Measurements from ENCODE around the gene ITM2B.

Gene ITM2B

GRCh38 chr13:48316826-48317510 is 84.0 kb downstream of the ITM2B start:
- DNase-seq: no peak

DNA sequence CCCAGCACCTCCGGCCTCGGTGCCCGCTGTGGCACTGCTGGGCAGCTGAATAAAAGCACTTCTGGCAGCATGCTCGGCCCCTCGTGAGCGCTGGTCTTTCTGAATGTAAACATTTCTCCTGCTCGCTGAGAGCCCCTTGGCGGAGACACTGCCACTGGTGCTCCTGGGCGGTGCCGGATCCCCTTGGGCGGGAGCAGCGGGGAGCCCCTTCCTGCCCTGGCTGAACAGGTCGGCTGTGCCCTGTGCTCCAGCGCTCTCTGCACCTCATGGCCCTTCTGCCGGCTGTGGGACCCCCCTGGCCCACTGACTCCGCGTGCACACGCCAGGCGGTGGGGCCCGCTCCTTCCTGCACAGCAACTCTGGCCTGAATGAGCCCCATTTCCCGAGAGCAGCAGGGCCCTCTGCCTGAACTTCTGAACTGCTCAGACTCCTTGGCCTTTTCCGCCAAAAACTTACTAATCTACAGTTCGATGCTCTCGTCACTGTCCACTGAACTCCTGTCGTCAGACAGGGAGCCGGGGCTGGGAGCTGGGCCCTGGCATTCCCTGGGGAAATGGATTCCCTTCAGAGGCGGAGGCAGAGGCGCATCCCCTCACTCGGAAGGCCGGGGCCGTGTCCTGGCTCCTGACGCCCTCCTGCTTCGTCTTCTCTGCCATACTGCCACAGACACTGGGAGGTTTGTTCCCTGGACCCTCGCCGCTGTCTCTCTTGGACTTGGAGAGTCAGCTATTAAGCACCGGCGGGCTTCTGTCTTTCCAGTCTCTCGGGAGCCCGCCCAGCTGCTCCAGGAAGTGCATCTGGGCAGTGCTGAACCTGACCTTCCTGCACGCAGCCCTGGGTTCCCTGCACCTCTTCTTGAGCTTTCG is 84.7 kb downstream of the ITM2B start:
- no peak for DNase-seq

- no peak for DNase-seq
Observed at GRCh38 chr13:48318377-48318811, 85.4 kb downstream of the ITM2B start.

- DNase-seq: no peak
Observed at GRCh38 chr13:48318821-48319511, 86.0 kb downstream of the ITM2B start.
